HepG2 (cell line): ENCODE results near the gene PTPRN. TPM values are rescaled to one million over a fixed set of nuclear protein-coding genes. Genes with fewer than 3 reads are reported as not detected.
A peak's percentile ranks its signal among the peaks of the same experiment; 100 is the strongest.

Experiments
- ESRRA ChIP-seq: sonication (generic); formaldehyde crosslinking; IDR thresholded peaks from 2 replicates; pipeline ENCODE4 v1.5.1; 2020; ENCODE audit warnings: mild to moderate bottlenecking, low read depth, missing genetic modification reagents
- GATAD1 ChIP-seq: IDR thresholded peaks from 2 replicates; pipeline ENCODE4 v1.6.1; 2016; ENCODE audit warnings: missing genetic modification reagents, missing compliant biosample characterization
- KAT7 ChIP-seq: IDR thresholded peaks from 2 replicates; pipeline ENCODE4 v1.6.1; 2018; ENCODE audit warnings: borderline replicate concordance, missing compliant biosample characterization
- MEIS2 ChIP-seq: sonication (generic); formaldehyde crosslinking; IDR thresholded peaks from 2 replicates; pipeline ENCODE4 v1.9.0; 2021; ENCODE audit warnings: mild to moderate bottlenecking, missing genetic modification reagents
- MIER3 ChIP-seq: IDR thresholded peaks from 2 replicates; pipeline ENCODE4 v1.6.1; 2016; ENCODE audit warnings: missing compliant biosample characterization, borderline replicate concordance
- PHF5A ChIP-seq: IDR thresholded peaks from one replicate; pipeline ENCODE4 v1.6.1; 2018; ENCODE audit warnings: low read depth, missing genetic modification reagents; ENCODE audit not compliant: unreplicated experiment
- SMYD3 ChIP-seq: sonication (generic); formaldehyde crosslinking; IDR thresholded peaks from 2 replicates; pipeline ENCODE4 v1.8.1; 2023; ENCODE audit warnings: mild to moderate bottlenecking, missing genetic modification reagents
- SOX13 ChIP-seq, 3 experiments: fragments of 450-650 bp in 1 of 3; sonication (generic) in 1 of 3; formaldehyde crosslinking in 1 of 3; IDR thresholded peaks in 2 of 3; conservative IDR thresholded peaks in 1 of 3; 2 replicates each; pipeline versions ENCODE4 v1.5.0 to v1.6.1; 2016 to 2020; ENCODE audit warnings: antibody characterized with exemption in 1 of 3, mild to moderate bottlenecking in 1 of 3, missing compliant biosample characterization in 1 of 3, missing genetic modification reagents in 1 of 3, moderate library complexity in 1 of 3
- SSRP1 ChIP-seq: IDR thresholded peaks from 2 replicates; pipeline ENCODE4 v1.6.1; 2016; ENCODE audit warnings: control low read depth
- TEAD3 ChIP-seq: optimal IDR thresholded peaks from 2 replicates; pipeline ENCODE3; 2016; ENCODE audit warnings: borderline replicate concordance
- ZBTB1 ChIP-seq: sonication (generic); formaldehyde crosslinking; IDR thresholded peaks from 2 replicates; pipeline ENCODE4 v1.4.0; 2020; ENCODE audit warnings: missing genetic modification reagents, borderline replicate concordance
- ZBTB21 ChIP-seq: sonication (generic); formaldehyde crosslinking; IDR thresholded peaks from 2 replicates; pipeline ENCODE4 v1.4.0; 2020; ENCODE audit warnings: missing genetic modification reagents
- ZBTB3 ChIP-seq: sonication (generic); formaldehyde crosslinking; IDR thresholded peaks from 2 replicates; pipeline ENCODE4 v1.4.0; 2020; ENCODE audit warnings: low read depth, mild to moderate bottlenecking, moderate library complexity, missing genetic modification reagents, borderline replicate concordance
- ZBTB8A ChIP-seq: sonication (generic); formaldehyde crosslinking; IDR thresholded peaks from 2 replicates; pipeline ENCODE4 v1.4.0; 2020; ENCODE audit warnings: mild to moderate bottlenecking, low read depth, missing genetic modification reagents, borderline replicate concordance
- ZNF138 ChIP-seq: sonication (generic); formaldehyde crosslinking; IDR thresholded peaks from 2 replicates; pipeline ENCODE4 v1.5.0; 2020; ENCODE audit warnings: mild to moderate bottlenecking, low read depth, missing genetic modification reagents
- ZNF282 ChIP-seq: fragments of 450-650 bp; IDR thresholded peaks from 2 replicates; pipeline ENCODE4 v1.6.1; 2018; ENCODE audit not compliant: partially characterized antibody
- ZNF484 ChIP-seq: sonication (generic); formaldehyde crosslinking; IDR thresholded peaks from 2 replicates; pipeline ENCODE4 v1.5.1; 2020; ENCODE audit warnings: mild to moderate bottlenecking, low read depth, missing genetic modification reagents, borderline replicate concordance
- ZNF792 ChIP-seq: IDR thresholded peaks from 2 replicates; pipeline ENCODE4 v1.6.1; 2016
- ZNF841 ChIP-seq: sonication (generic); formaldehyde crosslinking; IDR thresholded peaks from 2 replicates; pipeline ENCODE4 v1.8.1; 2023; ENCODE audit warnings: missing genetic modification reagents, borderline replicate concordance
- polyA plus RNA-seq, 8 experiments: library from polyadenylated mRNA; depleted of rRNA in 3 of 8; stranded (reverse) in 7 of 8; unstranded in 1 of 8; fragments of >200 nt; fragmentation: Illumina TruSeq in 4 of 8; extraction: Trizol in 4 of 8; gene quantifications; 2 replicates each; pipeline versions ENCODE4 v1.2.1 to v1.2.3, GENCODE V29; 2011 to 2016; ENCODE audit warnings: low read depth in 4 of 8, missing spikeins in 1 of 8, mixed read lengths in 1 of 8; ENCODE audit not compliant: insufficient read depth in 1 of 8
- total RNA-seq, 5 experiments: library from RNA; depleted of rRNA; stranded (reverse); fragments of >200 nt; fragmentation: Illumina TruSeq; extraction: Trizol; gene quantifications; 2 replicates each; pipeline ENCODE4 v1.2.3, GENCODE V29; 2016; ENCODE audit warnings: low read depth in 1 of 5
- TF ChIP-seq, protein P1 (sequence below), 2 experiments: sonication (generic) in 1 of 2; formaldehyde crosslinking in 1 of 2; IDR thresholded peaks; 2 replicates each; pipeline versions ENCODE4 v1.4.0 to v1.6.1; 2018 to 2020; ENCODE audit warnings: missing genetic modification reagents in 2 of 2, borderline replicate concordance in 1 of 2, low read depth in 1 of 2, mild to moderate bottlenecking in 1 of 2, missing biosample characterization in 1 of 2
- TF ChIP-seq, protein P2 (sequence below): sonication (generic); formaldehyde crosslinking; IDR thresholded peaks from 2 replicates; pipeline ENCODE4 v1.5.0; 2020; ENCODE audit warnings: missing genetic modification reagents
- TF ChIP-seq, protein P3 (sequence below): sonication (generic); formaldehyde crosslinking; conservative IDR thresholded peaks from 2 replicates; pipeline ENCODE4 v1.8.1; 2023; ENCODE audit warnings: missing genetic modification reagents
- TF ChIP-seq, protein P4 (sequence below): sonication (generic); formaldehyde crosslinking; IDR thresholded peaks from 2 replicates; pipeline ENCODE4 v1.8.1; 2023; ENCODE audit warnings: missing genetic modification reagents, mild to moderate bottlenecking, borderline replicate concordance
- TF ChIP-seq, protein P5 (sequence below): sonication (generic); formaldehyde crosslinking; IDR thresholded peaks from 2 replicates; pipeline ENCODE4 v1.5.0; 2020; ENCODE audit warnings: missing genetic modification reagents

The PTPRN gene
- total and polyA plus RNA-seq, 2 of the 13 experiments (the other 11 are each of a cell fraction or from before 2014, with no cell fraction given) = 0.26 TPM; not detected in 1

DNA sequence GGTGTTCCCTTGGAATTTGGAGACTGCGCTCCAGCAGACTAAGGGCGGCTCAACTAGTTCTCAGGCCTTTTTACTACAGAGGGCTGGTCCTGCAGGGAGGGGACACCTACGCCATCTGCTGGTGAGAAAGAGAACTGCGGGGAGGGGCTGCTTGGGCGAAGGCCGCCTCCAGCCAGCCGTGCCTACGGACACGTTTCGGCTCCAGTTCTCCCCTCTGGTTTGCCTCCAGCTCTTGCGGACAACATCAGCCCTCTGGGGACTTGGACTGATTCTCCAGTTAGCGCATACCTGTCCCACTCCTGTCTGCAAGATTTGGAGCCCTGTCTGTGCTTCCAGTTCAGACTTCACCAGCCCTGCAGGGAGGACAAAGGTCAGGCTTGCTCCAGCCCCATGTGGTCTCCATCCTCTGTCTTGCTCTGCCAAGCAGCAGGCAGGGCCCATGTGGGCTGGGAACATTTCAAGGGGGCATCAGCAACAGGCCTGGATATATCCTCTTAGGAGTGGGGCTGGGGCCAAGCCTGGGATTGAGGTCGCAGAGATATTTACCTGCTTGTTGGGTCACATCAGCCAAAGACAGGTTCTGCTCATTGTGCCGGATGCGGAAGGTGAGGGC, 10.3 kb downstream of the PTPRN start (continued):
- TF ChIP-seq, protein P1, sequence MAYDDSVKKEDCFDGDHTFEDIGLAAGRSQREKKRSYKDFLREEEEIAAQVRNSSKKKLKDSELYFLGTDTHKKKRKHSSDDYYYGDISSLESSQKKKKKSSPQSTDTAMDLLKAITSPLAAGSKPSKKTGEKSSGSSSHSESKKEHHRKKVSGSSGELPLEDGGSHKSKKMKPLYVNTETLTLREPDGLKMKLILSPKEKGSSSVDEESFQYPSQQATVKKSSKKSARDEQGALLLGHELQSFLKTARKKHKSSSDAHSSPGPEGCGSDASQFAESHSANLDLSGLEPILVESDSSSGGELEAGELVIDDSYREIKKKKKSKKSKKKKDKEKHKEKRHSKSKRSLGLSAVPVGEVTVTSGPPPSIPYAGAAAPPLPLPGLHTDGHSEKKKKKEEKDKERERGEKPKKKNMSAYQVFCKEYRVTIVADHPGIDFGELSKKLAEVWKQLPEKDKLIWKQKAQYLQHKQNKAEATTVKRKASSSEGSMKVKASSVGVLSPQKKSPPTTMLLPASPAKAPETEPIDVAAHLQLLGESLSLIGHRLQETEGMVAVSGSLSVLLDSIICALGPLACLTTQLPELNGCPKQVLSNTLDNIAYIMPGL (CRISPR knock-in tag; IDR thresholded peaks at IDR 0.05; ENCODE audit: borderline replicate concordance in 1 of 2, low read depth in 1 of 2) = peak; percentile 76 to 86; a peak in 3 of 4 replicates
- TF ChIP-seq, protein P2, sequence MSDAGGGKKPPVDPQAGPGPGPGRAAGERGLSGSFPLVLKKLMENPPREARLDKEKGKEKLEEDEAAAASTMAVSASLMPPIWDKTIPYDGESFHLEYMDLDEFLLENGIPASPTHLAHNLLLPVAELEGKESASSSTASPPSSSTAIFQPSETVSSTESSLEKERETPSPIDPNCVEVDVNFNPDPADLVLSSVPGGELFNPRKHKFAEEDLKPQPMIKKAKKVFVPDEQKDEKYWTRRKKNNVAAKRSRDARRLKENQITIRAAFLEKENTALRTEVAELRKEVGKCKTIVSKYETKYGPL (CRISPR knock-in tag) = no peak
- no peak for TF ChIP-seq ZNF282
- TF ChIP-seq MIER3 (CRISPR knock-in tag) = no peak
- TF ChIP-seq, protein P3, sequence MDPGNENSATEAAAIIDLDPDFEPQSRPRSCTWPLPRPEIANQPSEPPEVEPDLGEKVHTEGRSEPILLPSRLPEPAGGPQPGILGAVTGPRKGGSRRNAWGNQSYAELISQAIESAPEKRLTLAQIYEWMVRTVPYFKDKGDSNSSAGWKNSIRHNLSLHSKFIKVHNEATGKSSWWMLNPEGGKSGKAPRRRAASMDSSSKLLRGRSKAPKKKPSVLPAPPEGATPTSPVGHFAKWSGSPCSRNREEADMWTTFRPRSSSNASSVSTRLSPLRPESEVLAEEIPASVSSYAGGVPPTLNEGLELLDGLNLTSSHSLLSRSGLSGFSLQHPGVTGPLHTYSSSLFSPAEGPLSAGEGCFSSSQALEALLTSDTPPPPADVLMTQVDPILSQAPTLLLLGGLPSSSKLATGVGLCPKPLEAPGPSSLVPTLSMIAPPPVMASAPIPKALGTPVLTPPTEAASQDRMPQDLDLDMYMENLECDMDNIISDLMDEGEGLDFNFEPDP (CRISPR knock-in tag) = no peak
- 0 out of 2 replicates have a peak, but pooled peaks have one; percentile 22 for TF ChIP-seq ESRRA (CRISPR knock-in tag)
- TF ChIP-seq, protein P4, sequence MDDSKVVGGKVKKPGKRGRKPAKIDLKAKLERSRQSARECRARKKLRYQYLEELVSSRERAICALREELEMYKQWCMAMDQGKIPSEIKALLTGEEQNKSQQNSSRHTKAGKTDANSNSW (CRISPR knock-in tag) = no peak
- TF ChIP-seq TEAD3 = no peak
- no peak for TF ChIP-seq ZNF484 (CRISPR knock-in tag)
- TF ChIP-seq SMYD3 (CRISPR knock-in tag) = no peak
- TF ChIP-seq GATAD1 (CRISPR knock-in tag) = no peak
- TF ChIP-seq SOX13 (IDR thresholded peaks at IDR 0.05) = no peak
- TF ChIP-seq SOX13 (CRISPR knock-in tag; conservative IDR thresholded peaks at IDR 0.05 in 1 of 2, IDR thresholded peaks at IDR 0.05 in 1 of 2) = no peak
- TF ChIP-seq ZBTB1 (CRISPR knock-in tag) = no peak
- TF ChIP-seq ZNF792 (CRISPR knock-in tag) = no peak
- no peak for TF ChIP-seq ZNF138
- TF ChIP-seq ZBTB21 = no peak
- TF ChIP-seq KAT7 = no peak
- no peak for TF ChIP-seq ZBTB3 (CRISPR knock-in tag)
- no peak for TF ChIP-seq SSRP1 (CRISPR knock-in tag)
- no peak for TF ChIP-seq PHF5A (CRISPR knock-in tag)
- peak; percentile 62; the same call in 1 of the 2 replicates for TF ChIP-seq ZBTB8A (CRISPR knock-in tag)
- no peak for TF ChIP-seq MEIS2 (CRISPR knock-in tag)
- TF ChIP-seq, protein P5, sequence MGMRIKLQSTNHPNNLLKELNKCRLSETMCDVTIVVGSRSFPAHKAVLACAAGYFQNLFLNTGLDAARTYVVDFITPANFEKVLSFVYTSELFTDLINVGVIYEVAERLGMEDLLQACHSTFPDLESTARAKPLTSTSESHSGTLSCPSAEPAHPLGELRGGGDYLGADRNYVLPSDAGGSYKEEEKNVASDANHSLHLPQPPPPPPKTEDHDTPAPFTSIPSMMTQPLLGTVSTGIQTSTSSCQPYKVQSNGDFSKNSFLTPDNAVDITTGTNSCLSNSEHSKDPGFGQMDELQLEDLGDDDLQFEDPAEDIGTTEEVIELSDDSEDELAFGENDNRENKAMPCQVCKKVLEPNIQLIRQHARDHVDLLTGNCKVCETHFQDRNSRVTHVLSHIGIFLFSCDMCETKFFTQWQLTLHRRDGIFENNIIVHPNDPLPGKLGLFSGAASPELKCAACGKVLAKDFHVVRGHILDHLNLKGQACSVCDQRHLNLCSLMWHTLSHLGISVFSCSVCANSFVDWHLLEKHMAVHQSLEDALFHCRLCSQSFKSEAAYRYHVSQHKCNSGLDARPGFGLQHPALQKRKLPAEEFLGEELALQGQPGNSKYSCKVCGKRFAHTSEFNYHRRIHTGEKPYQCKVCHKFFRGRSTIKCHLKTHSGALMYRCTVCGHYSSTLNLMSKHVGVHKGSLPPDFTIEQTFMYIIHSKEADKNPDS (CRISPR knock-in tag) = no peak
- TF ChIP-seq ZNF841 (CRISPR knock-in tag) = no peak
